ENCODE measurements around the gene NR6A1.

DNA sequence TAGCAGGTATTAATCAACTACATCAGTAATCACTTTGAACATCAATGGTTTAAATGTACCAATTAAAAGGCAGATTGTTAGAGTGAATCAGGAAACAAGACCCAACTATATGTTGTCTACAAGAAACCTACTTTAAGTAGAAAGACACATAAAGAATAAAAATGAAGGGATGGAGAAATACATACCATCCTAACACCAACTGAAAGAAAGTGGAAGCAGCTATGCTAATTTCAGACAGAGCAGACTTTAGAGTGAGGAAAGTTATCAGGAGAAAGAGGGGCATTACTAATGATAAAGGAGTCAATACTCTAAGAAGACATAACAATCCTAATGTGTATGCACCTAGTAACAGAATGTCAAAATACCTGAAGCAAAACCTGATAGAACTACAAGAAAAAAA lies 125.8 kb downstream of the NR6A1 start:
- TF ChIP-seq EZH2 (IDR thresholded peaks at IDR 0.05), result no peak
- no peak for TF ChIP-seq CTCF (IDR thresholded peaks at IDR 0.05)

All from neural progenitor cell (in vitro differentiated cells).